Heart left ventricle (tissue), 16 donors: ENCODE data around the gene C2orf76. TPM values are rescaled to one million over a fixed set of nuclear protein-coding genes. Genes with fewer than 3 reads are reported as not detected.

Experiments
- ATAC-seq, 4 donors: fragments of 200-7000 bp; cut with Tn5 transposase; one replicate each; pipeline ENCODE4 v1.9.1; 2020 to 2022; ENCODE audit warnings: moderate library complexity in 4 of 4, mild to moderate bottlenecking in 3 of 4, moderate number of reproducible peaks in 1 of 4
- DNase-seq, 5 donors: peaks; one replicate each; pipeline ENCODE4 v3.0.0-alpha.2; 2020
- H3K27ac ChIP-seq, 12 donors: fragments of 200-600 bp; sonication (generic) in 4 of 12; one replicate each; pipeline versions ENCODE4 v1.5.0 to v1.8.0; 2016 to 2022; ENCODE audit warnings: mild to moderate bottlenecking in 2 of 12
- H3K27me3 ChIP-seq, 9 donors: fragments of 200-600 bp; sonication (generic) in 2 of 9; one replicate each; pipeline versions ENCODE4 v1.5.1 to v1.8.0; 2016 to 2022; ENCODE audit warnings: mild to moderate bottlenecking in 3 of 9
- H3K36me3 ChIP-seq, 9 donors: fragments of 200-600 bp; sonication (generic) in 2 of 9; one replicate each; pipeline versions ENCODE4 v1.5.0 to v1.8.0; 2018 to 2022; ENCODE audit warnings: mild to moderate bottlenecking in 2 of 9
- H3K4me1 ChIP-seq, 12 donors: fragments of 200-600 bp; sonication (generic) in 4 of 12; one replicate each; pipeline versions ENCODE4 v1.5.0 to v1.8.0; 2016 to 2022; ENCODE audit warnings: mild to moderate bottlenecking in 3 of 12
- H3K4me3 ChIP-seq, 12 donors: fragments of 200-600 bp; sonication (generic) in 4 of 12; one replicate each; pipeline versions ENCODE4 v1.5.0 to v1.8.0; 2017 to 2022; ENCODE audit warnings: mild to moderate bottlenecking in 9 of 12, moderate library complexity in 4 of 12
- H3K9me3 ChIP-seq, 12 donors: fragments of 200-600 bp; sonication (generic) in 4 of 12; one replicate each; pipeline versions ENCODE4 v1.5.0 to v1.8.0; 2016 to 2022; ENCODE audit warnings: mild to moderate bottlenecking in 1 of 12
- CTCF ChIP-seq, 12 donors: fragments of 200-600 bp; sonication (generic) in 4 of 12; IDR thresholded peaks; one replicate each; pipeline versions ENCODE4 v1.5.0 to v1.8.0; 2018 to 2022; ENCODE audit warnings: antibody characterized with exemption in 12 of 12, mild to moderate bottlenecking in 5 of 12
- POLR2A ChIP-seq, 2 donors: fragments of 450-650 bp; IDR thresholded peaks; one replicate each; pipeline ENCODE4 v1.6.1; 2017; ENCODE audit warnings: antibody characterized with exemption in 2 of 2, mild to moderate bottlenecking in 2 of 2, moderate library complexity in 2 of 2
- WGBS, 4 donors: extraction: QIAGEN DNeasy Blood & Tissue Kit in 2 of 4; methylation state at CpG; one replicate each; pipeline versions ENCODE4 v1.1.5 to v1.1.7; 2013 to 2018; 5-methylcytosine and 5-hydroxymethylcytosine counted together
- intact Hi-C, 10 donors: fragments of 100-400 bp; cut with DNase I; formaldehyde crosslinking; loops; one replicate each; pipeline versions ENCODE4 v1.11.1 to v1.14.2; 2022
- polyA plus RNA-seq, 2 donors: library from polyadenylated mRNA; stranded (reverse); fragments of 200-250 nt; gene quantifications; one replicate each; pipeline ENCODE4 v1.2.3, GENCODE V29; 2013
- total RNA-seq, 9 donors: library from RNA; depleted of rRNA in 2 of 9; stranded (reverse); fragments of >200 nt in 2 of 9; fragmentation: NEBNext Ultra II Directional in 3 of 9; extraction: Animal tissue kit (Norgen Biotek cat#: 25700) in 3 of 9; gene quantifications; one replicate each; pipeline versions ENCODE4 v1.1.0 to v1.2.4, GENCODE V29; 2016 to 2023
- donor health status: ischemic (EF 13 %, LVEDD 7.1; RV severe dilation, severe dysfunction).
- donor health status: healthy with polysubstance abuse.
- donor health status: DM: no; HTN: yes; CAD: no.
- donor health status: DM: no; HTN: no; CAD: no.
- donor health status: ischemic (EF 25% LVEDD 6.9; RV normal size, moderate dysfunction).
- donor health status: ischemic (EF 25% LVEDD 5.7; RV mildly dilated, moderate dysfunction).
- donor health status: healthy.
- donor health status: DM: yes; HTN: yes; CAD: no.
- donor health status: ischemic (EF 35%, LVEDD 5.7; RV mildly dilated, moderate dysfunction).
- donor health status: nonischemic (EF 11% LVEDD 7.7; RV severe dilation, severe dysfunction).
- donor health status: DM: yes; HTN: yes; CAD: no.
- donor health status: PGD.
- donor health status: ischemic (EF 29% LVEDD 5.4; RV normal size, mild dysfunction).
- donor health status: nonischemic (EF 23%, LVEDD 6.1; RV moderate dilation, normal function).

C2orf76 gene
- total and polyA plus RNA-seq, 11 donors: 1.7 to 13.8 (median 9.0) TPM

GRCh38 chr2:119294671-119295070 lies 72.0 kb downstream of the C2orf76 start:
- 87 to 93% (median 89%) methylated on average over 14 of the region's 14 CpGs for WGBS, 4 donors
- DNase-seq (no peak), ATAC-seq (no peak)
- Histone ChIP-seq H3K4me1 (peaks cover 0 to 15% (median 5%) of the 10 kb centered on the region in 12 donors), H3K36me3 (no peaks in the 10 kb centered on the region), H3K4me3 (no peak overlapping the region), H3K27me3 (no peaks in the 10 kb centered on the region), H3K9me3 (no peaks in the 10 kb centered on the region), H3K27ac (no peak overlapping the region)
- intact Hi-C loops: loop anchor here in 9 of 10 donors (5.0 to 10.0 kb wide), 6 partner anchors 77 to 412 kb away; no protein-coding TSS in a partner anchor
- TF ChIP-seq POLR2A (IDR thresholded peaks at IDR 0.05): no peak
- TF ChIP-seq CTCF (IDR thresholded peaks at IDR 0.05): no peak

- Histone ChIP-seq H3K4me1 (peaks cover 0 to 15% (median 6%) of the 10 kb centered on the region in 12 donors), H3K27me3 (no peaks in the 10 kb centered on the region), H3K4me3 (no peak overlapping the region), H3K36me3 (no peaks in the 10 kb centered on the region), H3K27ac (peak overlapping the region in 6 of 12 donors; percentile 17 to 52 (median 29)), H3K9me3 (no peaks in the 10 kb centered on the region)
- WGBS, 4 donors: 37 to 41% (median 41%) methylated on average over 7 of the region's 7 CpGs
- DNase-seq: peak in 1 of 5 donors; percentile 30
- intact Hi-C loops: loop anchor here in 9 of 10 donors (5.0 to 10.0 kb wide), 6 partner anchors 77 to 412 kb away; no protein-coding TSS in a partner anchor
- peak in 3 of 4 donors; percentile 53 to 68 (median 55) for ATAC-seq
- TF ChIP-seq CTCF (IDR thresholded peaks at IDR 0.05) (no peak), POLR2A (IDR thresholded peaks at IDR 0.05) (no peak)
Measured at GRCh38 chr2:119293900-119294299, 72.7 kb downstream of the C2orf76 start.

- WGBS, 4 donors: 91 to 97% (median 96%) methylated on average over 2 of the region's 2 CpGs
Measured at GRCh38 chr2:119293254-119293653, 73.4 kb downstream of the C2orf76 start.

GRCh38 chr2:119292226-119292625 lies 74.4 kb downstream of the C2orf76 start:
- 65 to 82% (median 73%) methylated on average over 8 of the region's 8 CpGs for WGBS, 4 donors
- H3K4me1 ChIP-seq: peaks cover 0 to 15% (median 7%) of the 10 kb centered on the region in 12 donors
- ATAC-seq (no peak), DNase-seq (no peak)
- no peak overlapping the region for H3K4me3 ChIP-seq
- H3K9me3 ChIP-seq: no peaks in the 10 kb centered on the region
- no peak overlapping the region for H3K27ac ChIP-seq
- intact Hi-C loops: loop anchor here in 9 of 10 donors (5.0 to 10.0 kb wide), 6 partner anchors 75 to 410 kb away; no protein-coding TSS in a partner anchor
- H3K36me3 ChIP-seq: no peaks in the 10 kb centered on the region
- H3K27me3 ChIP-seq: no peaks in the 10 kb centered on the region
- TF ChIP-seq POLR2A (IDR thresholded peaks at IDR 0.05) (no peak), CTCF (IDR thresholded peaks at IDR 0.05) (no peak)

More at GRCh38 chr2:119293254-119293653, 73.4 kb downstream of the C2orf76 start:
- H3K27me3 ChIP-seq: no peaks in the 10 kb centered on the region
- intact Hi-C loops: loop anchor here in 9 of 10 donors (5.0 to 10.0 kb wide), 6 partner anchors 76 to 411 kb away; no protein-coding TSS in a partner anchor
- no peak for ATAC-seq
- TF ChIP-seq CTCF (IDR thresholded peaks at IDR 0.05): no peak
- no peak for DNase-seq
- H3K4me3 ChIP-seq: no peak overlapping the region
- H3K36me3 ChIP-seq: no peaks in the 10 kb centered on the region
- peak overlapping the region in 2 of 12 donors; percentile 51 to 52 for H3K27ac ChIP-seq
- no peaks in the 10 kb centered on the region for H3K9me3 ChIP-seq
- H3K4me1 ChIP-seq: peaks cover 0 to 15% (median 7%) of the 10 kb centered on the region in 12 donors
